ENCODE data around the gene SEC23A. TPM values are rescaled to one million over a fixed set of nuclear protein-coding genes. Genes with fewer than 3 reads are reported as not detected.
A peak's percentile ranks its signal among the peaks of the same experiment; 100 is the strongest.

Gene SEC23A
- total and polyA plus RNA-seq, 2 of the 13 experiments (the other 11 are each of a cell fraction or from before 2014, with no cell fraction given): 403 to 887 TPM

GRCh38 chr14:39071096-39071495 lies 31.9 kb downstream of the SEC23A start (continued):
- TF ChIP-seq ZNF121 (CRISPR knock-in tag; IDR thresholded peaks at IDR 0.05) (0 out of 2 replicates have a peak, but pooled peaks have one; percentile 13), JARID2 (CRISPR knock-in tag; IDR thresholded peaks at IDR 0.05; ENCODE audit: insufficient replicate concordance) (no peak), TOPORS (CRISPR knock-in tag; IDR thresholded peaks at IDR 0.05) (0 out of 2 replicates have a peak, but pooled peaks have one; percentile 24), SOX6 (IDR thresholded peaks at IDR 0.05) (no peak), SOX6 (CRISPR knock-in tag; IDR thresholded peaks at IDR 0.05) (no peak), ZNF772 (CRISPR knock-in tag; IDR thresholded peaks at IDR 0.05) (no peak), ZNF30 (CRISPR knock-in tag; IDR thresholded peaks at IDR 0.05) (no peak), ZNF614 (CRISPR knock-in tag; IDR thresholded peaks at IDR 0.05; ENCODE audit: borderline replicate concordance) (no peak), FOXO1 (CRISPR knock-in tag; IDR thresholded peaks at IDR 0.05) (no peak)
- TF ChIP-seq, protein P1, sequence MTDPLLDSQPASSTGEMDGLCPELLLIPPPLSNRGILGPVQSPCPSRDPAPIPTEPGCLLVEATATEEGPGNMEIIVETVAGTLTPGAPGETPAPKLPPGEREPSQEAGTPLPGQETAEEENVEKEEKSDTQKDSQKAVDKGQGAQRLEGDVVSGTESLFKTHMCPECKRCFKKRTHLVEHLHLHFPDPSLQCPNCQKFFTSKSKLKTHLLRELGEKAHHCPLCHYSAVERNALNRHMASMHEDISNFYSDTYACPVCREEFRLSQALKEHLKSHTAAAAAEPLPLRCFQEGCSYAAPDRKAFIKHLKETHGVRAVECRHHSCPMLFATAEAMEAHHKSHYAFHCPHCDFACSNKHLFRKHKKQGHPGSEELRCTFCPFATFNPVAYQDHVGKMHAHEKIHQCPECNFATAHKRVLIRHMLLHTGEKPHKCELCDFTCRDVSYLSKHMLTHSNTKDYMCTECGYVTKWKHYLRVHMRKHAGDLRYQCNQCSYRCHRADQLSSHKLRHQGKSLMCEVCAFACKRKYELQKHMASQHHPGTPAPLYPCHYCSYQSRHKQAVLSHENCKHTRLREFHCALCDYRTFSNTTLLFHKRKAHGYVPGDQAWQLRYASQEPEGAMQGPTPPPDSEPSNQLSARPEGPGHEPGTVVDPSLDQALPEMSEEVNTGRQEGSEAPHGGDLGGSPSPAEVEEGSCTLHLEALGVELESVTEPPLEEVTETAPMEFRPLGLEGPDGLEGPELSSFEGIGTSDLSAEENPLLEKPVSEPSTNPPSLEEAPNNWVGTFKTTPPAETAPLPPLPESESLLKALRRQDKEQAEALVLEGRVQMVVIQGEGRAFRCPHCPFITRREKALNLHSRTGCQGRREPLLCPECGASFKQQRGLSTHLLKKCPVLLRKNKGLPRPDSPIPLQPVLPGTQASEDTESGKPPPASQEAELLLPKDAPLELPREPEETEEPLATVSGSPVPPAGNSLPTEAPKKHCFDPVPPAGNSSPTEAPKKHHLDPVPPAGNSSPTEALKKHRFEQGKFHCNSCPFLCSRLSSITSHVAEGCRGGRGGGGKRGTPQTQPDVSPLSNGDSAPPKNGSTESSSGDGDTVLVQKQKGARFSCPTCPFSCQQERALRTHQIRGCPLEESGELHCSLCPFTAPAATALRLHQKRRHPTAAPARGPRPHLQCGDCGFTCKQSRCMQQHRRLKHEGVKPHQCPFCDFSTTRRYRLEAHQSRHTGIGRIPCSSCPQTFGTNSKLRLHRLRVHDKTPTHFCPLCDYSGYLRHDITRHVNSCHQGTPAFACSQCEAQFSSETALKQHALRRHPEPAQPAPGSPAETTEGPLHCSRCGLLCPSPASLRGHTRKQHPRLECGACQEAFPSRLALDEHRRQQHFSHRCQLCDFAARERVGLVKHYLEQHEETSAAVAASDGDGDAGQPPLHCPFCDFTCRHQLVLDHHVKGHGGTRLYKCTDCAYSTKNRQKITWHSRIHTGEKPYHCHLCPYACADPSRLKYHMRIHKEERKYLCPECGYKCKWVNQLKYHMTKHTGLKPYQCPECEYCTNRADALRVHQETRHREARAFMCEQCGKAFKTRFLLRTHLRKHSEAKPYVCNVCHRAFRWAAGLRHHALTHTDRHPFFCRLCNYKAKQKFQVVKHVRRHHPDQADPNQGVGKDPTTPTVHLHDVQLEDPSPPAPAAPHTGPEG (CRISPR knock-in tag; IDR thresholded peaks at IDR 0.05): no peak
